GM19328 (cell line): Measurements from ENCODE around the gene COBL.

ENCODE experiments used
- ATAC-seq: cut with Tn5 transposase; IDR thresholded peaks from one replicate; pipeline ENCODE4 v1.9.1; 2021; ENCODE audit warnings: mild to moderate bottlenecking, moderate library complexity; ENCODE audit not compliant: unreplicated experiment

The COBL gene

DNA sequence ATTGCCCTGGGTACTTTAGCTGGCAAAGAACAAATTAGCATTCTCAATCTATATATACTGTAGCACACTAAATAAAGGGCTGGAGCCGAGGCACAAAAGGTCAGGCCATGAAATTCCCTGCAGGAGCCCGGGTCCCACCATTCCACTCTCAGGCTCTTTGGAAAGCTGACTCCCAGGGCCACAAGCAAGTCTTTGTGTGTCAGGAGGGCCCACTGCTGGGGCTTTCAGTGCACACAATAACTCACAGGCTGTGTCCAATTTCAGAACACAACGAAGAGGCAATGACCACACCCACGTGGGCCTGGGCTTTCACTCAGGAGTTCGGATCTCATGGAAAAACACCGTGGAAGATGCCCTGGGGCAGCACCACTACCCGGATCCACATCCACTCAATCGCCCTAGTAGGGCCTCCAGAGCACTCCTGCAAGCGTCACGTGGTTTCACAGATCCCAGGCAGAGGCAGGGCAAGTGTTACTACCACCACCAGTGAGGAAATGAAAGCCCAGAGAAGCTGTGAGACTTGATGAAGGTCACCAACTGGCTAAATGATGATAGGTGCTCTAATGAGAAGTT, 60.3 kb downstream of the COBL start:
- ATAC-seq = no peak

GRCh38 chr7:51255536-51256208, 60.9 kb downstream of the COBL start:
- no peak for ATAC-seq

DNA sequence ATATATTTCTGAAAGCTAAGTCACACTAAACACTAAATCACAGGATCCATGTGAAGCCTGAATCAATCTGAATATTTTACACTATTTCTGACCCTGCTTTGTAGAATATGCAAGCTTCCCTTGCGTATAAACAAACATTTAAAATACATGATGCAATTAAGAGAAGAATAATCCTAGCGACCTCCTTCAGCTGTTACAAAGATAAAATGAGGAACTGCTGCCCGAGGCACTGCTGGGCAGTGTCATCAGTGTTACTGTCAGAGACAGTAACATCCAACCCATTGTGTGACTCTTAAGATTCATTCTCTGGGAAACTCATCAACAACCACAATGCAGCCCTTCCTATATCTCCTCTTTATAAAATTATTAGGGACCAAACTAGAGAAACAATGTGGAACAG, 61.6 kb downstream of the COBL start:
- no peak for ATAC-seq

- ATAC-seq = no peak
These were observed 63.5 kb downstream of the COBL start for GRCh38 chr7:51253157-51253556.

GRCh38 chr7:51251290-51251689, 65.3 kb downstream of the COBL start:
- ATAC-seq = no peak

- ATAC-seq = no peak
These were observed 66.1 kb downstream of the COBL start for GRCh38 chr7:51250512-51250911.

- no peak for ATAC-seq
These were observed 66.6 kb downstream of the COBL start for GRCh38 chr7:51249991-51250390.

GRCh38 chr7:51249187-51249945, 67.2 kb downstream of the COBL start:
- ATAC-seq = no peak

DNA sequence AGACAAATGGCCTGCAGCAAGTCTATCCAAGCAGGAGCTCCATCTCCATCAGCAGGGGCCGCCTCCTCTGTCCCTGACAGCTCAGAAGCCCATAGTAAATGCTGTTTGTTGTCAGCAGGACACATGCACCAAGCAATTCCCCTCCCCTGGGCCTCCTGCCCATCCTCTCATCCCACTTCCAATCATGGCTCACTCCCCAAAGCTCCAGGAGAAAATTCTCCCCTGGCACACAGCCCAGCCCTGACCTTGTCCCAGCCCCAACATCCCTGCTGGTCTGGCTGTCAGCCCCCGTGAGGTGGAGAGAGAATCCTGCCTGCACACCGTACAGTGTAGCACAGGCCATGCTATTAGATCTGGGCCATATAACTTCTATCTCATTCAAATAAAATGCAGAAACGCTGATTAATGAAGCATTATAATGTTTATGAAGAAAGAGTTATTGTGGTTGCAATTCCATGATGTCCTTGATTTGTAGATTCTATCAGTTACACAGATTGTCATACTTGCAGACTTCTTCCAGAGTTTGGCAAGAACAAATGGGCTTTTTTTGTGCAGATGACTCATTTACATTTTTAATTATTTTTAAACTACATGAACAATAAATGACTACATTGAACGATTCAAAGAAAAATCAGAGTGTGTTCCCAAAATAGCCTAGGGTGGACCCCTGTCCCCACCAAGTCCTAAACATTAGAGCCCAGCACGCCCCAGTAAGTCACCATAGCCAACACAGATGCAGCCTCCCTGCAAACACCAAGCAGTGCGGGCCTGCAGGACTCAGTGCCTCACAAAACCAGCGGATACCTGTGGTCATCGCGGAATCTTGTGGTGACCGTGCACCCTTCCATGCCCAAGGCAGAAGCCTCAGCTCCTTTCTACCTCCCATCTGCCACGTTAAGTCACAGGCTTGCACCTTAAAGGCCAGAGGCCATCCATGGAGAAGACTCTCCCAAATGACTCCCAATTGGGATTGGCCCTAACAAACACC, 70.1 kb downstream of the COBL start:
- ATAC-seq = no peak

DNA sequence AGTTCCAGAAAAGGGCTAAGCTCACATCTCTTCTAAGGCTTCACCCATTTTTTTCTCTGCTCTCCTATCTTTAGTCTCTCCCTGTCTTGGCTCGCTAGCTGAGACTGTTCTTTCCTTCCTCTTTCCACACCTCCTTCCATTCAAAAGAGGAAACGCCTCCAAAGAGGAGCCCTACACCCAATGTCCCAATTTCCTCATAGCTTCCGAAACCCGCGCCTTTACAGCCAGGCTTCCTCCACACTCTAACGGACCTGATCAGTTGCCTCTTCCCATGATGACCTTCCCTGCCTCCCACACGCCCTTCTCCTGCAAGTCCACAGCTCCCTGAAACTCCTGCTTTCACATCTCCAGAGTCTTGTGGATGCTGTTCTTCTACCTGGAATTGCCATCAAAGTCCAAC, 71.7 kb downstream of the COBL start:
- ATAC-seq = no peak

GRCh38 chr7:51244053-51244452, 72.6 kb downstream of the COBL start:
- ATAC-seq = no peak

GRCh38 chr7:51243631-51244030, 73.0 kb downstream of the COBL start:
- no peak for ATAC-seq

GRCh38 chr7:51242881-51243518, 73.6 kb downstream of the COBL start:
- ATAC-seq = no peak

GRCh38 chr7:51242007-51242691, 74.5 kb downstream of the COBL start:
- no peak for ATAC-seq

- no peak for ATAC-seq
These were observed 75.7 kb downstream of the COBL start for GRCh38 chr7:51240868-51241267.

DNA sequence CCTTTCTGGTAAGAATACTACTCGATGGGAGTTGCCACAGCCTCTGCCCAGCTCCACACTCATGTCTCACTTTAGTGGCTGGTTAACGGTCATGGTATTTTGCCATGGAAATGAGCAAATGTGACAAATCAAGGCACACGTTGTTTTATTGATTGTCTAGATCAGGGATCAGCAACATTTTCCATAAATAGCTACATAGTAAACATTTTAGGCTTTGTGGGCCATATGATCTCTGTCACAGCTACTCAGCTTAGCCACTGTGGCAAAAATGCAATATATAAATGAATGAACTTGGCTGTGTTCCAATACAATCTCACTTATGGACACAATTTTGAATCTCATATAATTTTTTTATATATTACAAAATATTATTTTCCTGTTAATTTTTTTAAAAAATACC, 76.9 kb downstream of the COBL start:
- ATAC-seq = no peak

DNA sequence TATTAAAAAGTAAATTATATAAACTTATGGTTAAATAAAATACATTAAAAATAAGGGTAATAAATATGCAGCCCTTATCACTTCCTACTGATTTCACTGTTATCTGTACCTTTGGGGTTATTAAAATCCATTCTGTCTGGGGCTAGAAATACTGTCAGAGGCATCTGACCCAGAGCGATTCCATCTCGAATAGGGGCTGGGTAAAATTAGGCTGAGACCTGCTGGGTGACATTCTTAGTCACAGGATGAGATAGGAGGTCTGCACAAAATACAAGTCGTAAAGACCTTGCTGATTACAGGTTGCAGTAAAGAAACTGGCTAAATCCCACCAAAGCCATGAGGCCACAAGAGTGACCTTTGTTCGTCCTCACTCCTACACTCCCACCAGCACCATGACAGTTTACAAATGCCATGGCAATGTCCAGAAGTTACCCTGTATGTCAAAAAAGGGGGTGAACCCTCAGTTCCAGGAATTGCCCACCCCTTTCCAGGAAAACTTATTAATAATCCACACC, 77.6 kb downstream of the COBL start:
- no peak for ATAC-seq

GRCh38 chr7:51237446-51238133, 79.0 kb downstream of the COBL start:
- no peak for ATAC-seq

- ATAC-seq = no peak
These were observed 80.0 kb downstream of the COBL start for GRCh38 chr7:51236470-51237132.
